ENCODE measurements around the gene IRX2.

IRX2 gene

DNA sequence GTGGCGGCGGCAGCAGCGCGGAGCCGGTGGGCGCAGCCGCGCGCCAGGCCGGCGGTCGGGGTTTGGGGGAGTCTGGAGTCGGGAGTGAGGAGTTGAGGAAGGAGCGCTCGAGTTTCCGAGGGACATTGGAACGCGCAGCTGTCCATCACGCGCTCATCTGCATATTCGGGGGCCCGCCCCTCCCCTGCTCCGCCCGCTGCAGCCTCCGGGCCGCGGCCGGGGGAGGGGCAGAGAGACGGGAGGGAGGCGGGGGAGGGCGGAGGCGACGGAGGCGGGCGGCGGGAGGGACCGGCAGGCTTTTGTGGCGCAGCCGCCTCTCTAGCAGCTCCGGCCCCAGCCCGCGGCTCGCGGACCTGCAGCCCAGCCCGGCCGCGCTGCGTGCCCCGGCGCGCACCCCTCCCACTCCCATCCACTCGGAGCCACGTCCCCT, at the start of gene IRX2:
IRX2 (minus strand) TSS at position 86 of the 430 bp plus-strand sequence. CDS start 264 bp downstream, outside the sequence.
- no peak for DNase-seq (ENCODE audit: low read depth in 2 of 2)

DNA sequence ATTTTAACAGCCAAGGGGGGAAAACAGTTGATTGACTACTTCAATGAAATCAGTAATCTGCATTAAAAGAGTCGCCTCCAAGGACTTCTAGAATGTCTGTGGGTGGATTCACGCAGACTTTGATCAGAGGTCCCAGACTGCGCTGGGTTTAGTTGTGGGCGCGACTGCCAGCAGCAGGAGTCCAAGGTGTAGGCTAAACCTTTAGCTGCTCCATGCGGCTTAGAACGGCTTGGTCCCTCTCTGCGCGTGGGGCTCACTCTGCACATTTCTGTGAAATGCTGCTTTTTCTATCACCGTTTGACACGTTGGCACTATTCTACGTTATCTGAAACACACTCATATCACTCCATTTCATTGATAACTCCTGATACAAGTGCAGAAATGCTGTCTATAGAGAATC, 48.6 kb upstream of the IRX2 start:
- no peak for DNase-seq (ENCODE audit: low read depth in 2 of 2)

DNA sequence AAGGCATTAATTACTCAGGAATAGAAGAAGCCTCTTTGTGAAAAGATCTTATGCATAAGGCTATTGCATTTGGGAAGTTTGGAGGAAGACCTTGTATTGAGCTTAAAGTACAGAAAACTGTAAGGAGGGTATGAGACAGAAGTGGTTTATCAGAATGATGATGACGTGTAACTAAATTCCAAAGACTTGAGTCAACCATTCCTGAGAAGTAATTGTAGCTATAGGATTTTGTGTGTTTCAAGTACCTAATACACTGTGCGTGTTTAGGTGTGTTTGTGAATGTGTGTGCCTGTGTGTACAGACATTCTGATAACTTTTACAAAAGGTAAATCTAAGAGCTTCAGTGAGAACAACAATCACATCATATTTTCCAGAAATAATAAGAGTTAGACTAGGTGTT, 46.5 kb upstream of the IRX2 start:
- DNase-seq (ENCODE audit: low read depth in 2 of 2), result no peak

DNA sequence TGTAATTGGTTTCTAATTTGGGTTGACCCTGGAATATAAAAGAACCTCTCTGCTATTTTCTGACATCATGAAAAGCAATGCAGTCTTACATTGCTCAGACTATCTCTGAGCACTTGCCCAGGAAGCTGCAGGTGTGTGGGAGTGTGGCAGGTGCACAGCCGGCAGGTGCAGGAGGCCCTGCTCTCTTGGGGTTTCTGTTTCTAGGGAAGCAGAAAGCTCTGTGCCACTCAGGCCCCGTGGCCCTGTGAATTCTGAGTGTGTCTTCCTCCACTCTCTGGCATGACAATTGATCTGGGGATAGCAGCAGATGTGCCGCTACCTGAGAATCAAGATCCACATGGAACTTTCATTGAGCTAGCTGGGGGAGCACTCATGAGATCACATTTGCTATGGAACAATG, 45.7 kb upstream of the IRX2 start:
- DNase-seq (ENCODE audit: low read depth in 2 of 2), result no peak

DNA sequence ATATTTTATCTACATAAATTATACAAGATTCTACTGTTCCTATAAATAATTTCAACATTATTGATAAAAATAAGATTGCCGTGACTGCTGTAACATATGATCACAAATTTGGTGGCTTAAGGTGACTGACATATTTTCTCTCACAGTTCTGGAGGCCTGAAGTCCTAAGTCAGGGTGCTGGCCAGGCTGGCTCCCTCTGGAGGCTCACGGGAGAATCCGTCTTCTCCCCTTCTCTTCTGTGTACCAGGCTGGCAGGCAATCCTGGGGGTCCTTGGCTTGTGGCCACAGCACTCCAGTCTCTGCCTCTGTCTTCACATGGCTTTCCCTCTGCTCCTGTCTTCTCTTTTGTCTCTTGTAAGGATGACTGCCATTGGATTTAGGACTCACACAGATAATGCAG, 31.7 kb upstream of the IRX2 start:
- no peak for DNase-seq (ENCODE audit: low read depth in 2 of 2)

DNA sequence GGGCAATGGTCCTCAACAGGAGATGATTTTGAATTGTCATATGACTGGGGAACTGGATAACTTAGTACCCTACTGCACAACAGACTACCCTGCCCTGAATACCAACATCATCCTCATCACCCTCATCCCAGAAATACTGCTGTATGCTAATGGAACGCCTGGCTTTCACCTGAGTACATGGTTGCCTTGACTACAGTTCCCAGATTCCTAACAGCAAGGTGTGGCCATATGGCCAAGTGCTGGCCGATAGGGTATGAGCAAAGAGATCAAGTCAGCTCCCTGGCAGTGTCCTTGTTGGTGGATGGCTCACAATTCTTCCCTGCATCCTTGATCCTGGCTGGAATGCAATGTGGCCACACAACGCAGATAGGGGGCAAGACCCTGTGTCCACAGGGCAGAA, 31.2 kb upstream of the IRX2 start:
- no peak for DNase-seq (ENCODE audit: low read depth in 2 of 2)

DNA sequence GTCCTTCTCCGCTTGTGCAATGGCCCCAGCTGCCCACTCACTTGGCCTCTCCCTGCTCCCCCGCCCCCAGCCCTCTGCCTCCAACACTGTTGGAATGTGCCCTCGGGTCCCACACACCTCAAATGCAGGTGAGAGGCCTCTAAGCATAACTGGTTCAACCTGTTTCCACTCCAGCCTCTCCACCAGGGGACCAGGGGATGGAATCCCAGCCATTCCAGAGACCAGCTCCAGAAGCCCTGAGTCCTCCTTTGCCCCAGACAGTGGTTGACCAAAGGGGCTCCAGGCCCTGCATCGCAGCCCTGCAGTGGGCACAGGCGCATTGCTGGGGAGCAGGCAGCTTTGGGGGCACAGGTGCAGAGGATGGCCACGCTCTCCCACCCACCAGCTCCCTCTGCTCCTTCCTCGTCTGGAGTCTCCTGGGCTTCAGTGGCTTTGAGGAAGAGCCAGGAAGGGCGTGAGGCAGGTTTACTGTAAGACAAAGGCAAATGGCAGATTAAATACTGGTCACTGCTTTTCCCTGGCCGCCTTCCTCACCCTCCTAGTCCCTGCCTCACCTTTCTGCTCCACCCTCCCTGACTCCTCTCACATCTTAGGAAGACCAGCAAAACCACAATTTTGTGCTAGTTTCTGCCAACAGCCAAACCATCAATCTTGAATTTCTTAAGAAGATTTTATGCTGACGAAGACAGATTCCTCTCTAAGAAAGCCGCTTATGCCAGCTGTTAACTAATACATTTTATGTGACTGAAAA, 29.1 kb upstream of the IRX2 start:
- no peak for DNase-seq (ENCODE audit: low read depth in 2 of 2)

DNA sequence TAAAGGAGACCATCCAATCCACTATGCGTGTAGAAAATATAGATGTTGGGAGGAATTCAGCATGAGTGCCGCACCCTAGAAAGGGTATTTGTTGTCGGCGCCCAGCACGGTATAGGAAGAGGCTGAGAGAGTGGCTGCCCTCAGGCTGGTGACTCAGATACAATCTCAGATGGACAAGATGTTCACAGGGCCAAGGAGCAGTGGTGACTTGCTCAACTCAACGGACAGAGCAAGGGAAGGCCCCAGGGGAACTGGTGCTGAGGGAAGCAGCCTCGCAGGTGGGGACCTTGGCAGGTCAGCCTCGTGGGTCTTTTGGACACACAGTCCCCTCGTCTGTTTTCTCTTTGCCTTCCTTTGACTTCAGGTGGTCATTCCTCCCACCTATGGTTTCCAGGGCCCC, 28.0 kb upstream of the IRX2 start:
- no peak for DNase-seq (ENCODE audit: low read depth in 2 of 2)

DNA sequence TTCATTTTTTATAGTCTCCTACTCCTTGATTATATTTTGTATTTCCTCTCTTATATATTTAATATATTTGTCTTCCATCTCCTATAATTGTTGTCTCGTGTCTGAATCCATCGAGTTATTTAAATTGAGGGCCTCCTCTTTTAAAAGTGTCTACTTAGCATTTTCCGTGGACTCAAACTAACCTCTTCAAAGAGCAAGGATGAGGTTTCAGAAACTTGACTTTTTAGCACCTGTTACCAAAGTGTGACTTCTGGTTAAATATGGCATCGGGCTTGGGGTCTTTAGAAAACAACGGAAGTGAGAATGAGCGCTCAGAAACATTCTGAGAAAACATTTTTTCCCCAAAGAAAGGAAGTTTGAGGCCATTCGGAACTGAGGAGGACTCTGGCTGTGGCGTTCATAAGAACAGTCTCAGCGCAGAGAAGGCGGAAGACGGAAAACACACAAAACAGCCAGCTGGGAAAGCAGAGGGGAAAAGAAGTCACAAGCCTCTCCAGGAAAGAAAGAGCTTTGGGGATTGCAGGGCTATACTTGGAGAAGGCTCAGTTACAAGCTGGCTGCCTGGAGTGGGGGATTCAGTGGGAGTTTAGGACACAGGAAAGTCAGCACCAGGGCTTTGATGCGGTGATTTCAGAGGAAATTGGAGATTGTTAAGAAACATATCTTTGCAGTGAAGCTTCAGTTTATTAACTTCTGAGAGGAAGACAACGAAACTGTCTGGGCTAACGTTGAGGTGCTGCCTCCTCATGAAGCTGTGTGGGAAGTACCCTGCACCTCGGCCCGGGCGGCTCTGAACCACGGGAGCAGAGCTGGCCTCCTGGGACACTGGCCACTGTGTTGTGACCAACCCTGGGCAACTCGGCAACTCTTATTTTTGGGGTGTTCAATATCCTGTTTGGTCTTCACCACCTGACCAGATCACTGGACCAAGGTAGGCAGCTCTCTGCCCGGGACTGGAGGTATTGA, 25.1 kb upstream of the IRX2 start:
- DNase-seq (ENCODE audit: low read depth in 2 of 2), result no peak

DNA sequence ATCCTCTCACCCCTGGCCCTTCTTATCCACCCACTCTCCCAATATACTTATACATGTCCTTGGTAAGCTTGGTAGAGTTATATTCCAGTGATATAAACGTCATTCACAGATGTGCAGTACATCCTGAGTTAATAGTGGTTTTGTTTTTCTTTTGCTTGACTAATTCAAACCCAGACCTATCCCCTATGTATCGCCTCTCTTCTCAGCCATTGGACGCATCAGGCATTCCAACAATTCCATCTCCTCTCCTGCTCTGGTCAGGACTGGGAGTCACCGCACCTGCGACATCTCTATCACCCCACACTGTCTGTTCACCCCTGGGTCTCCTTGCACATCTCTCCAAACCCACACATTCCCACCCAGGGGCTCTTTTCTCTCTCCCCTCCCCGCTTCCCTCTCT, 21.9 kb upstream of the IRX2 start:
- DNase-seq (ENCODE audit: low read depth in 2 of 2), result no peak

DNA sequence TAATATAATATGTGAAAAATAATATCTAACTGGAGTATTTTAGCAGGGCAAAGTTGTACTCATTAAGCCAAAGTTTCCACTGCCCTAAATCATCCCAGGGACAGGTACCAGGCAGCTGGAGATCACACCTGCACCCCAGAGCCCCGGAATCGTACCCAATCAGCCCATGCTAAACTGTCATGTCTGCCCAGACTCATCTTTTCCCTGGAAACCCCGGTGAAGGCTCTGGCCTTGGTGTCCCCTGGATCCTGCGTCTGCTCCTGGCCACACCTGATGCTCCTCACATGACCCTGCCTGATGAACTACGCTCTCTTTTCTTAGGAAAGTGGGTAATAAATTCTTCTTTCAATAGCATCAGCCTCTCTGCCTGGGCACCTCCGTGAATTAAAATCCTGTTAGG, 15.6 kb upstream of the IRX2 start:
- no peak for DNase-seq (ENCODE audit: low read depth in 2 of 2)

DNA sequence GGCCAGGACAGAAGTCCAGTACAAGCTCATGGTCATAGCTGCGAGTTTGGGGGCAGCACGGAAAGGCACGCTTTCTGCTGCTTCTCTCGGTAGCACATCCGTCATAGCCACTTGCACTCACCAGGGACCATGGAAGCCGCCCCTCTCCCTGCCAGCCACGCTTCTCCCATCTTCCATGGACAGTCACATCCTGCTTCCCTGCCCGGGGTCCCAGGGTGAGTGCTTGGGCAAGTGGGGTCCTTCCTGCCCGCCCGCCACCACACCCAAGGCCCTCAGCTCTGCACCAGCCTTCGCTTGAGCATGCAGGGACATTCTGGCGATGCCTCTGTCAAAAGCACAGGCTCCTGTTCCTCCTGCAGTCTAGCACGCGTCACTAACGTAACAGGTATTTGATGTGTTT, 13.1 kb upstream of the IRX2 start:
- DNase-seq (ENCODE audit: low read depth in 2 of 2), result no peak

DNA sequence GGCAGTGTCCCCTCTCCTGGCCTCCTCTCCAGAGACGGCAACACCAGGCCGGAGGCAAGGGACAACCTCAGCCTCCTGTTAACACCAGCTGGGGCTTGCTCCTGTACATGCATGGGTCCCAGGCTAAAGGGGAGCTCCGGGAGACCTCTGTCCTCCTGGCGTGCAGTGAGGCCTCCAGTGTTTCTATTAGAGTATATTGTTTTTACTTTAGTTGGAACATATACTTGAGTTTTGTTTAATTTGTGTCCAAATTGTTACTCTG, 12.0 kb upstream of the IRX2 start:
- DNase-seq (ENCODE audit: low read depth in 2 of 2), result no peak

DNA sequence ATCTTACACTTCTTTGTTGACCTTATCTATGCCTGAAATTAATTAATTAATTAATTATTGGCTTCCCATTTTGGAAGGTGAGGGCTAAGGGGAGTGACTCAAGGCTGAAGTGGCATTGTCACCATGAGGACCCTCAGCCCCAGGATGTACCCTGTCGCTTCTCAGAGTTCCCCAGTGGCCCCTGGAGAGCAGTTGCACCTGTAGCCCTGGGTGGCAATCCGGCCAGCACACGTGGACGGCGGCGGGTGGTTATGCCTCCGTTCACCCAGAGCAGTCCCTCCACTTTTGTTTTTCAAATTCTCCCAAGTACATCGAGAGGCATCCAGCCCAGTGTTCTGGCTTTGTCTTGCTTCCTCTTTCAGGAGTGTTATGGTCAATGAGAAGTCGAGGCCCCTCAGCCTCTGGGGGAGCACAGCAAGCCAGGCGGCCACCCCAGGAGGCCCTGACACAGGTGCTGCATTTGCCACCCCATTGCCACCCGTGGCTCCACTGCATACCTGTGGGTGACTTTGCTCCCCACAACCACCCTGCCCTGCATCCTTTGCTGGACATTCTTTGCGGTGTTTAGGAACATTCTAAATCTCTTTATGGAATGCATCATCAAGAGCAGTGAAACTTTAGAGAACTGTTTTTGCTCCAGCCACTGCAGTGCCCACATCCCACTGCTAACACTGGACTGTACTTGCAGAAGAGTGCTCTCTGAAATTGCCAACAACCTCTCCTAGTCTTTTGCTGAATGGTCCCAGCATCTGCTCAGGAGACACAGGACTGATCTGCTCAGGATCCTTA, 11.5 kb upstream of the IRX2 start:
- DNase-seq (ENCODE audit: low read depth in 2 of 2), result no peak

DNA sequence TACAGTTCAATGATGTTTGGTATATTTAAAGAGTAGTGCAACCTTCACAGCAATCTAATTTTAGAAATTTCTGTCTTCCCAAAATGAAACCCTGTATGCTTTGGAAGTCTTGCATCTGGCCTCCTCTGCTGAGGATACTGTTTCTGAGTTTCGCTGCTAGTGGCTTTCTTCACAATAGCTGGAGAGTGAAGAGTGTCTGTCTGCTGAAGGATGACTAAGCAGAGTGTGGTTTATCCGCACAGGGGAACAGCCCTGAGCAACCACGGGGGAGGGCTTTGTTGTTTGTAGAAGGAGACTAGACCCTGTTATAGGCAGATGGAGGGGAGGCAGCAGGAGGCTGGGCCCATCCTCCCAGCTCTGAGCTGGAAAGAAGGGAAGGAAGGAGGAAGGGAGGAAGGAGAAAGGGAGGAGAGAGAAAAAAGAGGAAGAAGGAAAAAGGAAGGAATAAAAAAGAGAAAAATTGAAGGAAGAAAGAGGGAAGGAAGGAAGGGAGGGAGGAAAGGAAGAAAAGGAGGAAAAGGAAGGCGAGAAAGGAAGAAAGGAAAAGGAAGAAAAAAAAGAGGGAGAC, 10.5 kb upstream of the IRX2 start:
- DNase-seq (ENCODE audit: low read depth in 2 of 2), result no peak

DNA sequence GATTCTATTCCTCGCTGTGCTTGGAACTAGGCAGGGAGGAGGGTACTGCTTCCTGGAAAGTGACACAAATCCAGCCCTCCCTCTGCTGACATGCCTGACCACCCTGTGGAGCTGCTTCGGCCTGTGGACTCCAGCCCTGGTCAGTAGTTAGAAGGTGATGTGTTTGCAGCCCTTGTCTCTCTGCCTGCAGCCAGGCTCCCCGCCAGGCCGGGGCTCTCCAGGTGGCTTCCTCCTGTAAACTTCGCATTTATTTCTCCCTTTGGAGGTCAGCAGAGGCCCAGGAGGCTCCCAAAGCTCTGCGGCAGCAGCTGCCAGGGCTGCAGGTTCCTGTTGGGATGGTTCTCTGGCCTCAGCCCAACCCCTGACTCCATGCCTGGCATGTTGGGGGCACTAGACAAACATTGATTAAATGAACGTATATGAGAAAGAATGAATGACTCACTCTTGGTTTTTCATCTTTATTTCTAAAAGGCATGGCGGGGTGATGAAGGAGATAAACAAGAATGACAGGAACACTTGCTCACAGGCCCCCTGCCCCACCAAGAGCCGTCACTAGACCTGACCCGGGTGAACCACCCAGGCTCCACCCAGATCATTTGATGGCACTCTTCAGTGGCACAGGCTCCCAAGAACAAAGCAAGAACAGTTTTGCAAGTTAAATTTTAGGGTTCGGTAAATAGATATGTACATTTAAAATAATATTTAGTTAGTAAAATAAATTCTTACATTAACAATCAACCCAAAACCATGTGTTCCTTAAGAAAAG, 8.4 kb upstream of the IRX2 start:
- DNase-seq (ENCODE audit: low read depth in 2 of 2), result no peak

DNA sequence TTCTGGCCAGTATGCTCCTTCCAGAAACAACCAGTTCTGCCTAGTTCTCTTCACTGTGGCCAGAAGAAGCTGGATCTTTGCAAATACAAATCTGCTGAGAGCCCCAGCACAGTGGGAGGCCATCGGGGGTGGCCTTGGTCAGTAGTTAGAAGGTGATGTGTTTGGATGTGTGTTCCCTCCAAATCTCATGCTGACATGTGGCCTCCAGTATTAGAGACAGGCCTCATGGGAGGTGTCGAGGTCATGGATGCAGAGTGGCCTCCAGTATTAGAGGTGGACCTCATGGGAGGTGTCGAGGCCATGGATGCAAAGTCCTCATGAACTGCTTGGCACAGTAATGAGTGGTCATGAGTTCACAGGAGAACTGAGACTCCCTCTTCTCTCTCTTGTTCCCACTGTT, 7.6 kb upstream of the IRX2 start:
- no peak for DNase-seq (ENCODE audit: low read depth in 2 of 2)

DNA sequence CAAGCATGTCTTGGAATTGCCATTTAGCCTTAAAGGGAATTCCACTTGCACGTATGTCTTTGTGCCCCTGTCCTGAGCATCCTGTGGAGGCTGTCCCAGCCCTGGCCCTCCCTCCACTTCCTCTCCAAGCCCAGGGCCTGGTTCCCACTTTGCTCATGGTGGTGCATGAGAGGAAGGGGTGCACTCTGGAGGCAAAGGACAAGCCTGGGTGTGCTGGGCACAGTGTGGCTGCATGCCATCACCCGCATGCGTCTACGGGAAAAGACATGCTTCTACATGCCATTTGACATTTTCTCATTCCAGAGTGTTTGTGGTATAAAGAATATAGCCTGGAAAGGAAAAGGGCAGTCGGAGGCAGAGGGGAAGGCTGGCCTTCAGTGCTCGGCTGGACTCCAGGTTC, 7.2 kb upstream of the IRX2 start:
- DNase-seq (ENCODE audit: low read depth in 2 of 2), result no peak

DNA sequence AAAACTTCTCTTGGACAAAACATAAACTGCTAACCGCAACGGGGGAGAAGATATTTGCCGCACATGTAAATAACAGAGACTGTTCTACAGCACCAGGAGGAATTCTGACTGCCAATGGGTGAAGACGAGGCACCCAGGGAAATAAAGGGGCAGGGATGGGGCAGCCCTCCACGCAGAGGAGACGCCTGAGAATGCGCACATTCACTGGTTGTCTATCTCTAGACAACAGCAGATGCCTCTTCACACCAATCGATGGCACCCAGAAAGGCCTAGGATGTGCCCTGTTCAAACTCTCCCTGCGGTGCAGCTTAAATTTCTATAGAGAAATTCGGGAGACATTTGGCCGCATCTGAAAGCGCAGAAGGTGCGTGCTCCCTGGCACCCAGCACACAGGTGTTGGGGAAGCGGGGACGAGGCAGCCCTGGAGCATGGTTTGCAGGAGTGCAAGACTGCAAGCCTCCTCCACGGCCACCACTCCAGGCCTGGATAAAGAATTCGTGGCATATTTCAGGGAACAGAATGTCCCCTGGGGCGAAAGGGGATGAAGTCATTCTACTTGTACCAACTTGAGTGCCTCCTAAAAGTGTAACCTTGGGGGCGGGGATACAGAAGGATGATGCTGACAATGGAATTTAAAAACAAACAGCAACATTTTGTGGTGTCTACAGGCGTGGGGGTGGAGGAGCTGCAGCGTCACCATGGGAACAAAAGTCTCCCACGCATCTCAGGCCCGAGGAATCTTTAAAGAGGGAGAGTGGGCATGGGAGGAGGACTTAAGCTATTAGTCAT, 6.3 kb upstream of the IRX2 start:
- DNase-seq (ENCODE audit: low read depth in 2 of 2), result no peak
